ENCODE data around the gene KNDC1. TPM values are rescaled to one million over a fixed set of nuclear protein-coding genes. Genes with fewer than 3 reads are reported as not detected.

The KNDC1 gene
- total RNA-seq, 4 donors from 2014 or later, result under 0.01 to 12.5 (median 5.3) TPM

DNA sequence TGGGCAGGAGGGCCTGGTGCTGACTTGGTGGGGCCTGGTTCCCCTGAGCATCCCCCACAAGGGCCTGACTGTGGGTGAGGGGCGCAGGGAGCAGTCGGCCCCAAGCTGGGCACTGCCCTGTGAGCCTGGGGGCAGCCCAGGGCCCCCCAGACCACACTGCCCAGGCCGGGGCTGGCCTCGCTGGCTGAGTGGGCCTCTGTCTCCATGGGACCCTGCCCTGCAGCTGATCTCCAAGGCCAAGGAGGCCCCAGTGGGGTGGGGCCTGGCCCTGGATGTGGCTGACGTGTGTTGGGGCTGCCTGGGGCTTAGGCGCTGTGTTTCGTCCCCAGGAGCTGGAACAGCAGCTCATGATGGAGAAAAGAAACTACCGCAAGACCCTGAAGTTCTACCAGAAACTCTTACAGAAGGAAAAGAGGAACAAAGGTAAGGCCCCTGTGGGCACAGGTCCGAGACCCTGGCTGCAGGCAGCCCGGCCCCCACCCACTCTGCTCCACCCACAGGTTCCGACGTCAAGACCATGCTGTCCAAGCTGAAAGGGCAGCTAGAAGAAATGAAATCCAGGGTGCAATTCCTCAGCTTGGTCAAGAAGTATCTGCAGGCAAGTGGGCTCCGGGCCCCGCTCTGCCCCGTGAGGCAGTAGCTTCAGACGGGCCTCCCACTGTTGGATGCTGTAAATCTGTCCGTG lies 46.5 kb downstream of the KNDC1 start:
- no peaks in the 10 kb centered on the region for H3K9me3 ChIP-seq
- no peaks in the 10 kb centered on the region for H3K4me1 ChIP-seq
- no peak for DNase-seq
- H3K4me3 ChIP-seq, result no peak overlapping the region
- H3K27me3 ChIP-seq, result no peaks in the 10 kb centered on the region
- H3K36me3 ChIP-seq, result no peaks in the 10 kb centered on the region
- intact Hi-C loops (cut with DNase I; ENCODE audit: low total_unique reads), result no loop called here
- H3K27ac ChIP-seq, result no peak overlapping the region
- TF ChIP-seq CTCF (IDR thresholded peaks at IDR 0.05), result no peak
- TF ChIP-seq POLR2A (IDR thresholded peaks at IDR 0.05), result no peak

DNA sequence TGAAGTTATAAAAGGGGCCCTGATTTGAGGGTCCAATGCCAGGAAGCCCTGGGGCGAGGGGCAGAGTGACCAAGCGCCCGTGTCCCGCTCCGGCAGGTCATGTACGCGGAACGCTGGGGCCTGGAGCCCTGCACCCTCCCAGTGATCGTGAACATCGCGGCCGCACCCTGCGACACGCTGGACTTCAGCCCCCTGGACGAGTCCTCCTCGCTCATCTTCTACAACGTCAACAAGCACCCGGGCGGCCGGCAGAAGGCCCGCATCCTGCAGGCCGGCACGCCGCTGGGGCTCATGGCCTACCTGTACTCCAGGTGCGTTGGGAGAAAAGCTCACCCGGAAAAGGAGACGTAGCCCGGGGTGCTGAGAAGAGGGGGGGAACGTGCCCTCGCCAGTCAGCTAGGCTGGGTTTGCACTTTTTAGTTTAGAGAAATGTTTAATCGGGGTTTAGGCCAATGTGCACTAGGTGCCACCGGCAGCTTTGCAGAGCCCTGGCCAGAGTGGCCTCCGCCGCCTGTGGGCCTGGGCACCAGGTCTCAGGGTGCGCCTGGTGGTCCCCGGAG lies 47.1 kb downstream of the KNDC1 start:
- DNase-seq, result no peak
- H3K9me3 ChIP-seq, result no peaks in the 10 kb centered on the region
- no peaks in the 10 kb centered on the region for H3K27me3 ChIP-seq
- no peaks in the 10 kb centered on the region for H3K36me3 ChIP-seq
- intact Hi-C loops (cut with DNase I; ENCODE audit: low total_unique reads), result no loop called here
- H3K4me1 ChIP-seq, result no peaks in the 10 kb centered on the region
- no peak overlapping the region for H3K4me3 ChIP-seq
- TF ChIP-seq POLR2A (IDR thresholded peaks at IDR 0.05), result no peak
- no peak overlapping the region for H3K27ac ChIP-seq

GRCh38 chr10:133207627-133208026 lies 47.6 kb downstream of the KNDC1 start:
- TF ChIP-seq POLR2A (IDR thresholded peaks at IDR 0.05) (no peak), CTCF (IDR thresholded peaks at IDR 0.05) (no peak)
- intact Hi-C loops (cut with DNase I; ENCODE audit: low total_unique reads), result no loop called here
- Histone ChIP-seq H3K36me3 (no peaks in the 10 kb centered on the region), H3K9me3 (no peaks in the 10 kb centered on the region), H3K4me1 (no peaks in the 10 kb centered on the region), H3K27me3 (no peaks in the 10 kb centered on the region), H3K27ac (no peak overlapping the region), H3K4me3 (no peak overlapping the region)
- no peak for DNase-seq

GRCh38 chr10:133208466-133208865 lies 48.4 kb downstream of the KNDC1 start:
- Histone ChIP-seq H3K4me3 (no peak overlapping the region), H3K27me3 (no peaks in the 10 kb centered on the region), H3K9me3 (no peaks in the 10 kb centered on the region), H3K4me1 (no peaks in the 10 kb centered on the region), H3K27ac (no peak overlapping the region), H3K36me3 (no peaks in the 10 kb centered on the region)
- intact Hi-C loops (cut with DNase I; ENCODE audit: low total_unique reads), result no loop called here
- TF ChIP-seq CTCF (IDR thresholded peaks at IDR 0.05), result no peak
- no peak for TF ChIP-seq POLR2A (IDR thresholded peaks at IDR 0.05)
- no peak for DNase-seq

GRCh38 chr10:133209117-133209516 lies 49.1 kb downstream of the KNDC1 start:
- Histone ChIP-seq H3K27ac (no peak overlapping the region), H3K9me3 (no peaks in the 10 kb centered on the region), H3K4me3 (no peak overlapping the region), H3K36me3 (no peaks in the 10 kb centered on the region), H3K27me3 (no peaks in the 10 kb centered on the region), H3K4me1 (no peaks in the 10 kb centered on the region)
- intact Hi-C loops (cut with DNase I; ENCODE audit: low total_unique reads), result no loop called here
- TF ChIP-seq POLR2A (IDR thresholded peaks at IDR 0.05) (no peak), CTCF (IDR thresholded peaks at IDR 0.05) (no peak)
- DNase-seq, result no peak
